NCI-H510A (cell line): ENCODE data around the gene YBX1.
"Not testable (repeated sequence)": the region's sequence is repeated elsewhere in the genome, so short reads cannot be mapped to it uniquely, and the experiment has no call there.

ENCODE experiments used
- DNase-seq: peaks from one replicate; lab custom pipeline; 2025; lab: John Stamatoyannopoulos, UW

Gene YBX1

DNA sequence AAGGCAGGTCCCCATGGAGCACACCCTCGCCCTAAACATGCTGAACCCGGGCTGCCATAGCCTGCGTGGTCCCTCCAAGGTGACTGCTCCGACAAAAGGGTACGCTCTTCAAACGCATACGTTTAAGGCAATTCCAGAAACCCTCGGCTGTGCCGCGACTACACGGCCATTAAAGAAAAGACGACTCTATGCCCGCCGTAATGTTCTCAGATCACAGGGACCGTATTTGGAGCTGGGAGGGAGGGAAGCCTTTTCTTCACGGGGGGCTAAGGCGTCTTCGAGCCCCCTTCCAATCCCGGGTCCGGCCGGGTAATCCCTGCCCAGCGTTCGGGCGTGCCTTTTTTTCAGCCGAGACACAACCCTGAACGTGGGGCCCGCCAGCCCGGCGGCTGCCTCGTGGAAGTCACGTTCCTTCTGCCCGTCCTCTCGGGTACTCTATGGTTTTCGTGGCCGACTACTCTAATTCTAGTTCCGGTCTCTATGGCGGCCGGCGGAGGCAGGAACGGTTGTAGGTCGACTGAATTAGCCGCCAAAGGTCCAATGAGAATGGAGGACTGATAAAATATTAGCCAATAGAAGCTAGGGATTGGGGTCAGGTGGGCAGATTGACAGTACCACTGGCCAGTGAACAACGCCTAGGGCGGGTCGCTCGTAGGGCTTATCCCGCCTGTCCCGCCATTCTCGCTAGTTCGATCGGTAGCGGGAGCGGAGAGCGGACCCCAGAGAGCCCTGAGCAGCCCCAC, at the start of gene YBX1:
Gene YBX1, plus strand, starts transcription at position 678 of the 743 bp plus-strand sequence. CDS start 148 bp downstream, outside the sequence.
- peak; percentile 95 for DNase-seq

DNA sequence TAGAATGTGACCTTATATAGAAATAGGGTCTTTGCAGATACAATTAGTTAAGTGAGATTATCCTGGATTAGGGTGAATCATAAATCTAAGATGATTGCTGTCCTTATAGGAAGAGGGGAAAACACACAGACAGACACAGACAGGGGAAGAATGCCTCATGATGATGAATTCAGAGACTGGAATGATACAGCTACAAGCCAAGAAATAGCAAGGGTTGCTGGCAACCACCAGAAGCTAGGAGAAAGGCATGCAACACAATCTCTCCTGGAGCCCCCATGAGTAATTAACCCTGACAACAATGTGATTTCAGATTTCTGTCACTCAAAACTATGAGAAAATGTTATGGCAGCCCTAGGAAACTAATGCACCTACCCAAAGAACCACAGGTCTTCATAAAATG, 43.1 kb upstream of the YBX1 start:
- DNase-seq, result no peak

DNA sequence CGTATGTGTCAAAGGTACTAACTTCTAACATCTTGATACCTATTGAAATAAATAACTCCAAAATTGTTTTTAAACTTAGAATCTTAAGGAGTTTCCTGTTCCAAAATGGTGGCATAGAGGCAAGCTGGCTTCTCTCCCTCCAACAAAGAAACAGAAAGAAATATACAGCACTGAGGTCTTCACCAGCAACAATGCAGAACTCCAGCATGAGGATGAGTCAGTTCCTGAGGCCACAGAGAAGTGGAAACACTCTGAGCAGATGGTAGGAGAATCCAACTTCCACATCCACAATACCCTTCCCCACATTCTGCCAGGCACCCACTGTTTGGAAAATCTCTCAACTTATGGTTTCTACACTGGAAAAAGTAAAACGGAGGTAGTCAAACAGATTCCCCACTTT, 36.2 kb upstream of the YBX1 start:
- DNase-seq, result no peak

DNA sequence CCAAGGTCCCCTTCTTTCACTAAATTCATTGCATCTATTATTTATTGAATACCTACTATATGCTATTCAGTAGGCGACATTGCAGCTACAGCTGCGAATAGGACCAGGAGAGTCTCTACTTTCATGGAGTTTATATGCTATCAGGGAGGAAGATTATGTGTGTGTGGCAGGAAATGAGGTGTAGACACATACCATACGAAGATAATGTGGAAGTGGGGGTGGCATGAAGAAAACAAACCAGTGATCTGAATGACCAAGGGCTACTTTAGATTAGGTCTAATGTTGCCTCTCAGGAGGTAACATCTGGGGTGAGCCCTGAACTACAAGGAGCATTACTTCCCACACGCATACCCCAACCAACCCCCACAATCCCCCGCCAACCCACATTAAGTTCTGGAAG, 25.0 kb upstream of the YBX1 start:
- DNase-seq, result no peak

- peak; percentile 94 for DNase-seq
Observed at GRCh38 chr1:42657981-42658876, 24.0 kb upstream of the YBX1 start, which contains the start of gene PPIH. Gene PPIH (plus strand): TSS chr1:42658423. CDS start chr1:42658447, 24 bp downstream.

DNA sequence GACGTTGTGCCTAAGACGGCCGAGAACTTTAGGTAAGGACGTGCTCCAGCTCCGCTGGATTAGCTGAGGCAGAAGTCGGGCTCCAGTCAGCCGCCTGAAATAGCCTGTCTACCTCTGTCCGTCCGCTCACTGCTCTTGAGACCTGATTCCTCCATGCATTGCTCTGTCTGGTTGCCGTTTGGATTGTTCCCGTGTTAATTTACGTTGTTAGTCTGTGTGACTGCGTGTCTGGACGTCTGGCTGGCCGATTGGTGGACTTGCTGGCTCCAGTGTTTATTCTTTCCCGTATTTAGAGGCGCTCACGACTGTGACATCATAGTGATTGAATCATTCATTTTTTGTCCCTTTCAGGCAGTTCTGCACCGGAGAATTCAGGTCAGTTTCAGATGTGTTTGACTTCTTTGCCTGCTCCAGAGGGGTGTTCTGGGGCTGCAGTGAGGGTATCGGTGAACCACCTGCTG, 23.3 kb upstream of the YBX1 start:
- DNase-seq, result no peak

- no peak for DNase-seq
Observed at GRCh38 chr1:42660907-42661500, 21.2 kb upstream of the YBX1 start.

GRCh38 chr1:42669936-42670335, 12.3 kb upstream of the YBX1 start:
- DNase-seq, result no peak

GRCh38 chr1:42670425-42670824, 11.8 kb upstream of the YBX1 start:
- DNase-seq, result no peak

DNA sequence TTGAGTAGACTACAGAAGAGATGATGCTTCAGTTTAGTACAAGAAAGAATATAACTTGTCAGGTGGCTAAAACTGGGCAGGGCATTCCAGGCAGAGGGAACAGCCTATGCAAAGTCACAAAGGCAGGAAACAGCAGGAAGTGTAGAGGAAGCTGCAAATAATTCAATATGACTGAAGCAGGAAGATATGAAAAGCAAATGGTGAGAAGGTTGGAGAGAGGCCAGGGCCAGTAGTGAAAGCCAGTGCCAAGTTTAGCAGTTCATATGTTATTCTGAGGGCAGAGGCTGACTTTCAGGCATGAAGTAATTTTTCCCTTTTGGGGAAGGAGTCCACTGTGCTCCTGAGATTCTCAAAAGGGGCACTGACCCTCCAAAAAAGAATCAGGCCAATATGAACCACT, 8.0 kb upstream of the YBX1 start:
- DNase-seq, result no peak

DNA sequence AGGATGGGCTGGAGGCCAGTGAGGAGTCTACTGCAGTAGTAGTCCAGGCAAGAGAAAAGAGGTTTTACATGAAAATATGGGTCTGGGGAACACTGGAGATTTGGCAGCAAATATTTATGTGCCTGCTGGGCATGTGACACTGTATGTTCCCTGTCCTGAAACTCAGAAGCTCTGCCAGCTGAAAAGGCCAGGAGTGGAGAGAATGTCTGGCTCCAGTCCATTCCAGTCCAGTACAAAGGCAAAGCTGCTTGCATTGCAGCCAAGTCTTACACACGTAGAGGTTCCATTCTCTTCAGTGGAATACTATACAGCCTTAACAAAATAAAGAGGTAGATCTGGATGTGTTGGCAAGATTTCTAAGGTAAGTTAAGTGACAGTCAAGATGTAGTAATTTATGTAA, 7.5 kb upstream of the YBX1 start:
- no peak for DNase-seq

- DNase-seq, result no peak
Observed at GRCh38 chr1:42675467-42675866, 6.8 kb upstream of the YBX1 start.

- DNase-seq, result no peak
Observed at GRCh38 chr1:42676534-42677087, 5.6 kb upstream of the YBX1 start.

DNA sequence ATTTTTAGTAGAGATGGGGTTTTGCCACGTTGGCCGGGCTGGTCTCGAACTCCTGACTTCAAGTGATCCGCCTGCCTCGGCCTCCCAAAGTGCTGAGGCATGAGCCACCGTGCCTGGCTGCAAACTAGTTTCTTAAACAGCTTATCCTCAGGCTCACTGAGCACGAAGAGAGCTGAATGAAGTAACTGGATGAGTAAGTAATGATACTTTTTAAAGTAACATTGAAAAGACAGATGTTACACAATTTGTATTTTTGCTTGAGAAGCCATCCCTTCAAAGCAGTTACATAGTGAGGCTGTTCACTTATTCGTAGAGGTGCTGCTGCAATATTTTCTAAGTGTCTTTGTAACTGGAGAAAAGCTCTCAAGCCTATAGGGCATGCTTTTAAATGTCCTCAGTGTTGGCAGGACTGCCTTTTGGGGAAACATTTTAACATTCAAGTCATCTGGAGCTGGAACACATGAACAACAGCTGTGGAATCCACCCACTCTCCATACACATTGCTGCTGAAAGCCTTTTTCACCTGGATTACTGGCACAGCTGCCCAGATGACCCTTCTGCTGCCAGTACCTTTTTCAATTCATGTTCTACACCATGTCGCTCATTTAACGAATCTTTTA, 2.7 kb upstream of the YBX1 start:
- no peak for DNase-seq

DNA sequence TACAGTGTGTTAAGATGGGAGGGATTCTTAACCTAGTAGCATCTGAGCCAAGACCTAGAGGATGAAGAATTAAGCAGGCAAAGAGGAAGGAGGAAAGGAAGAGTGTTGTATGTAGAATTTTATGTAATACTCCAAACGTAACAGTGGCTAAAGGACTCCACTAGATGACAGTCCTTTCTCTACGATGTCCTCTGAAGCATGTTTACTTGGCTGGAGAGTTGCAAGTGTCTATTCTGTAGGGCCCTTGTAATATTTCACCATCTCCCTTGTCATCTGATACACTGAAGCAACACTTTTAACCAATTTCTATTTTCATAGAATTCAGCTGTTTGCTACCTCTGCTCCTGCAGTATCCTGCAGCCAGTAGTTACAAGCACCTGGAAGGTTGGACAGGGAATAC, 2.2 kb upstream of the YBX1 start:
- no peak for DNase-seq

- DNase-seq, result no peak
Observed at GRCh38 chr1:42680921-42681683, 1.1 kb upstream of the YBX1 start.

- not testable (repeated sequence) for DNase-seq
Observed at GRCh38 chr1:42682484-42682738, 193 bp downstream of the YBX1 start.

DNA sequence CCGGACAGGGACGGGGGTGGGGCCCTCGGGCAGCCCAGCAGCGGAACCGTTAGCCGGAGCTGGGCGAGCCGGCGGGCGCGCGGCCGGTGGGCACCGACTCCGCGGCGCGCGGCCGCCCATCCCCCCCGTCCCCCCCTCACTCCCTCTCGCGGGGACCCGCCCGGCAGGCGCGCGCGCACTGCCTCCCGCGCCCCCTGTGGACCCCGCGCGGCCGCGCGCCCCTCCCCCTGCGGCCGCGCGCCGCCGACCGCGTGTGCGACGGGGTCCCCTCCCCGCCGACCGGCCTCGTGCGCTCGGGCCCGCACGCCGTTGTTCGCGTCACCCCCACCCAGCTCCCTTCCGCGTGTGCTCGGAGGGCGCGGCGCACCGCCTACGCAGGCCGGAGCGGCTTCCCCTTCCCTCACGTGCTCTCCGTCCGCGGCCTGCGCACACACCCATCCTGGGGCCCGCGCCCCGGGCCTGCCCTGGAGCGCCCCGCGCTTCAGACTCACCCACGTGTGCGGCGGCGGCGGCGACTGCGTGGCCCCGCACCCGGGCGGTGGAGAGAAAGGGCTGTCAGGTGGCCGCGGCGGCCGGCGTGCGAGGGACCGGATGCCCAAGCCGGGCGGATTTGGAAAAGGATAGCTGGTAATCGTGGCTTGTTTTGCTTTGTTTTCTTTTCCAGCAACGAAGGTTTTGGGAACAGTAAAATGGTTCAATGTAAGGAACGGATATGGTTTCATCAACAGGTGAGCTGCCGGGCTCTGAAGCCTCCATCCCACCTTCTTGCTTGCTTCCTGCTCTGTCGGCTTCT, 717 bp downstream of the YBX1 start:
- peak; percentile 17 for DNase-seq

DNA sequence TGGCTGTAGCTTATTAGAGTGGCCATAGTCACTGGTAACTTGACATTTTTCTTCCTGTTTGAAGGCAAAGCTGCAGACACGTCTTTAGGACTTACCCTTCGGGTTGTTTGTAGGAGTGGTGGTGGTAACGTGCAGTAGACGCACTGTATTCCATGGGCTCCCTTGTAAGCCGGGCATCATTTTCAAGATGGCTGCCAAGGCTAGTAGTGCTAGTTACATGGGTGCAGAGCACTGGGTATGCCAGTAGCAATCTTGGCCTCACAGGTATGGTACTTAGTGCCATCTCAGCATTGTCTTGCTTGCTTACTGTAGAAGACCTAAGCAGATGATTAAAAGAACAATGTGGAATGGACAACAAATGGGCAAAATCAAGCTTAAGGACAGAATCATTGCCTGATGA, 1.9 kb downstream of the YBX1 start:
- peak; percentile 24 for DNase-seq

DNA sequence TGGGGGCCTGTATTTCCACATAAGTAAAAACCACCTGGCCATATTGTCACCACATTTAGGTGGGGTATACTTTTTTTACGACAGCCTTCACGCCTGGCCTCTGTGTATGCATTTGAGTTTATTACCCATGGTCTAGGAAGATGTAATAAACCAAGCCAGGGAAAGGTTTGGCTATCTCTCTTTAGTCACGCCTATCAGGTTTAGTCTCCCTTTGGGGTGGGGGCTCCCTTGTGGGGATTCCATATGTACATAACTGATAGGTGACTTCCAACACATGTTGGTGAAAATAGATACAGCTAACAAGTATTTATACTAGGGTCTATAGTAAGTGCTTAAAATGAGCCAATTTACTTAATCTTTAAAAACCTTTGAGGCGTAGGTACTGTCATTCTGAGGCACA, 4.2 kb downstream of the YBX1 start:
- DNase-seq, result no peak

- no peak for DNase-seq
Observed at GRCh38 chr1:42689912-42690311, 7.7 kb downstream of the YBX1 start.
